ENCODE measurements around the gene ELP4. TPM values are rescaled to one million over a fixed set of nuclear protein-coding genes. Genes with fewer than 3 reads are reported as not detected.
"Not testable (repeated sequence)": the region's sequence is repeated elsewhere in the genome, so short reads cannot be mapped to it uniquely, and the experiment has no call there.

Gene ELP4
- total and polyA plus RNA-seq, 9 donors = 12.0 to 18.8 (median 15.3) TPM

- Histone ChIP-seq H3K4me1 (ENCODE audit: control insufficient read depth, insufficient read depth, low read length) (no peaks in the 10 kb centered on the region), H3K27ac (ENCODE audit: low read length) (no peak overlapping the region), H3K4me3 (ENCODE audit: low read length) (no peak overlapping the region), H3K27me3 (ENCODE audit: control insufficient read depth, insufficient read depth, low read length) (no peaks in the 10 kb centered on the region), H3K9me3 (replicated peaks; ENCODE audit: control insufficient read depth, low read depth, low read length) (no peaks in the 10 kb centered on the region), H3K36me3 (ENCODE audit: control insufficient read depth, insufficient read depth, low read length) (no peaks in the 10 kb centered on the region)
- peak; percentile 40 for DNase-seq
- WGBS (ENCODE audit: insufficient coverage) = no CpG with 5 or more reads among the region's 1 CpG
Observed at GRCh38 chr11:31487848-31488247, 21.7 kb upstream of the ELP4 start.

DNA sequence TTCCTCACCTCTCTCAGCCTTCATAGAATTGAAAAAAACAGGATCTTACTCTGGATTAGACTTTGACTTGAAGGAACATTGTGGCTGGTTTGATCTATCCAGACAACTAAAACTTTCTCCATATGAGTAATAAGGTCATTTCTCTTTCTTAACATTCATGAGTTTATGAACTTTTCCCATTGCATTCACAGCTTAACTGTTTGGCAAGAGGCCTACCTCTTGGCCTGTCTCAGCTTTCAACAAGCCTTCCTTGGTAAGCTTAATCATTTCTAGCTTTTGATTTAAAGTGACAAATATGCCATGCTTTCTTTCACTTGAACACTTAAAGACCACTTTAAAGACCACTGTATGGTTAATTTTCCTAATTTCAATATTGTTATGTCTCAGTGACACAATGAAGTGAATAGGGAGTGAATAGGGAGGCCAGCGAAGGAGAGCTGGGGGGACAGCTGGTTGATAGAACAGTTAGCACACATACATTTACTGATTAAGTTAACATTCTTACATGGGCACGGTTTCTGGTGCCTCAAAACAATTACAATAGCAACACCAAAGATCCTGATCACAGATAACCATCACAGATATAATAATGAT lies 17.1 kb upstream of the ELP4 start:
- Histone ChIP-seq H3K27ac (ENCODE audit: low read length) (no peak overlapping the region), H3K4me1 (ENCODE audit: control insufficient read depth, insufficient read depth, low read length) (no peaks in the 10 kb centered on the region), H3K36me3 (ENCODE audit: control insufficient read depth, insufficient read depth, low read length) (no peaks in the 10 kb centered on the region), H3K4me3 (ENCODE audit: low read length) (no peak overlapping the region), H3K9me3 (replicated peaks; ENCODE audit: control insufficient read depth, low read depth, low read length) (no peaks in the 10 kb centered on the region), H3K27me3 (ENCODE audit: control insufficient read depth, insufficient read depth, low read length) (no peaks in the 10 kb centered on the region)
- DNase-seq = peak; percentile 7
- WGBS (ENCODE audit: insufficient coverage) = no CpG with 5 or more reads among the region's 2 CpGs

- Histone ChIP-seq H3K9me3 (replicated peaks; ENCODE audit: control insufficient read depth, low read depth, low read length) (no peaks in the 10 kb centered on the region), H3K27me3 (ENCODE audit: control insufficient read depth, insufficient read depth, low read length) (no peaks in the 10 kb centered on the region), H3K4me3 (ENCODE audit: low read length) (no peak overlapping the region), H3K4me1 (ENCODE audit: control insufficient read depth, insufficient read depth, low read length) (no peaks in the 10 kb centered on the region), H3K36me3 (ENCODE audit: control insufficient read depth, insufficient read depth, low read length) (no peaks in the 10 kb centered on the region), H3K27ac (ENCODE audit: low read length) (no peak overlapping the region)
- 100% methylated on average over 1 of the region's 4 CpGs for whole genome bisulfite sequencing (ENCODE audit: insufficient coverage)
- no peak for DNase-seq
Observed at GRCh38 chr11:31493235-31493634, 16.3 kb upstream of the ELP4 start.

DNA sequence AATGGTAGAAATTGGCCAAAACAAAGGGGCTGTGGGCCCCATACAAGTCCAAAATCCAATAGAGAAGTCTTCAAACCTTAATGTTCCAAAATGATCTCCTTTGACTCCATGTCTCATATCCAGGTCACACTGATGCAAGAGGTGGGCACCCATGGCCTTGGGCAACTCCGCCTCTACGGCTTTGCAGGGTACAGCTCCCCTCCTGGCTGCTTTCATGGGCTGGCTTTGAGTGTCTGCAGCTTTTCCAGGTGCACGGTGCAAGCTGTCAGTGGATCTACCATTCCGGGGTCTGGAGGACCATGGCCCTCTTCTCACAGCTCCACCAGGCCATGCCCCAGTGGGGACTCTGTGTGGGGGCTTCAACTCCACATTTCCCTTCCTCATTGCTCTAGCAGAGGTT lies 15.8 kb upstream of the ELP4 start:
- not testable (repeated sequence) for H3K4me3 ChIP-seq (ENCODE audit: low read length); H3K36me3 ChIP-seq (ENCODE audit: control insufficient read depth, insufficient read depth, low read length); H3K4me1 ChIP-seq (ENCODE audit: control insufficient read depth, insufficient read depth, low read length); DNase-seq; H3K9me3 ChIP-seq (replicated peaks; ENCODE audit: control insufficient read depth, low read depth, low read length); H3K27me3 ChIP-seq (ENCODE audit: control insufficient read depth, insufficient read depth, low read length); H3K27ac ChIP-seq (ENCODE audit: low read length)
- 100% methylated on average over 4 of the region's 4 CpGs for WGBS (ENCODE audit: insufficient coverage)

DNA sequence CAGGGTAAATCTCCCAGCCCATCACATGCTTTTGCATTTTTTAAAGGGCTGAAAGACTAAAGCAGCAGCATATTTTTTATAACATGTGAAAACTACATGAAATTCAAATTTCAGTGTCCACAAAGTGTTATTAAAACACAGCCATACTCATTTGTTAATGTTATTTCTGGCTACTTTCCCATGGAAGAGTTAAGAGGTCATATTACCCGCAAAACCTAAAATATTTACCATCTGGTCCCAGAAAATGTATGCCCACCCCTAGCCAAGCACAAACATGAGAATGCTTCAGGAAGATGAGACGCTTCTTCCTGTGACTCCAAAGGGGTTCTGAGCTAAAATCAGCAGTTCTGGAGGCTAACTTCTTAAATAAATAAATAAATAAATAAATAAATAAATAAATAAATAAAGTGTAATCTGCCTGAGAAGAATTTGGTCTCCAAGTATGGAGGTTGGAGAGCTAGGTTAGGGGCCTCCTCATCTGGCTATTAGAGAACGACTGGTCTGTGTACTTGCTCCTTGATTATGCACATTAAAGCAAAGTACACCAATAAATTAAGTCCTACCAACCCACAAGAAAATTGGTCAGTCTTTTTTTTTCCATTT lies 9.9 kb upstream of the ELP4 start:
- Histone ChIP-seq H3K9me3 (replicated peaks; ENCODE audit: control insufficient read depth, low read depth, low read length) (no peaks in the 10 kb centered on the region), H3K4me3 (ENCODE audit: low read length) (no peak overlapping the region), H3K36me3 (ENCODE audit: control insufficient read depth, insufficient read depth, low read length) (no peaks in the 10 kb centered on the region), H3K4me1 (ENCODE audit: control insufficient read depth, insufficient read depth, low read length) (no peaks in the 10 kb centered on the region), H3K27me3 (ENCODE audit: control insufficient read depth, insufficient read depth, low read length) (no peaks in the 10 kb centered on the region), H3K27ac (ENCODE audit: low read length) (no peak overlapping the region)
- whole genome bisulfite sequencing (ENCODE audit: insufficient coverage) = no CpG with 5 or more reads among the region's 3 CpGs
- no peak for DNase-seq

DNA sequence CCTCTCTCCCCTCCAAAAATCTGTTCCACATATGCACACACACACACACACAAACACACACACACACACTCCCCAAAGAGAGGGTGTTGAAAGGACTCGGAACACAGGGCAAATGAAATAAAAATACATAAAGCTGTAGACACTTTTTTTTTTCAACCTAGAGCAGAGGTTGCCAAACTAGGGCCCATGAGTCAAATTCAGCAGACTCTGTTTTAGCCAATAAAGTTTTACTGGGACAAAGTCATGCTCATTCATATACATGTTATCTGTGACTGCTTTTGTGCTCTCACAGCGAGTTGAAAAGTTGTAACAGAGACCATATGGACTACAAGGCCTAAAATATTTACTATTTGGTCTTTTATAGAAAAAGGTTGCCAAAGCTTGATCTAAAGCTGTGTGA lies 9.0 kb upstream of the ELP4 start:
- H3K27me3 ChIP-seq (ENCODE audit: control insufficient read depth, insufficient read depth, low read length) = no peaks in the 10 kb centered on the region
- H3K4me3 ChIP-seq (ENCODE audit: low read length) = no peak overlapping the region
- H3K27ac ChIP-seq (ENCODE audit: low read length) = no peak overlapping the region
- H3K36me3 ChIP-seq (ENCODE audit: control insufficient read depth, insufficient read depth, low read length) = peaks cover 3% of the 10 kb centered on the region
- H3K4me1 ChIP-seq (ENCODE audit: control insufficient read depth, insufficient read depth, low read length) = no peaks in the 10 kb centered on the region
- DNase-seq = no peak
- no CpG with 5 or more reads among the region's 2 CpGs for WGBS (ENCODE audit: insufficient coverage)
- H3K9me3 ChIP-seq (replicated peaks; ENCODE audit: control insufficient read depth, low read depth, low read length) = no peaks in the 10 kb centered on the region

GRCh38 chr11:31509051-31509428 lies 527 bp upstream of the ELP4 start:
- 0% methylated on average over 1 of the region's 8 CpGs for WGBS (ENCODE audit: insufficient coverage)
- H3K27ac ChIP-seq (ENCODE audit: low read length) = peak overlapping the region; percentile 62
- no peaks in the 10 kb centered on the region for H3K4me1 ChIP-seq (ENCODE audit: control insufficient read depth, insufficient read depth, low read length)
- H3K27me3 ChIP-seq (ENCODE audit: control insufficient read depth, insufficient read depth, low read length) = no peaks in the 10 kb centered on the region
- H3K9me3 ChIP-seq (replicated peaks; ENCODE audit: control insufficient read depth, low read depth, low read length) = no peaks in the 10 kb centered on the region
- H3K4me3 ChIP-seq (ENCODE audit: low read length) = peak overlapping the region; percentile 73
- DNase-seq = no peak
- H3K36me3 ChIP-seq (ENCODE audit: control insufficient read depth, insufficient read depth, low read length) = peaks cover 3% of the 10 kb centered on the region

- H3K36me3 ChIP-seq (ENCODE audit: control insufficient read depth, insufficient read depth, low read length) = no peaks in the 10 kb centered on the region
- no peaks in the 10 kb centered on the region for H3K27me3 ChIP-seq (ENCODE audit: control insufficient read depth, insufficient read depth, low read length)
- no peak overlapping the region for H3K27ac ChIP-seq (ENCODE audit: low read length)
- WGBS (ENCODE audit: insufficient coverage) = 100% methylated on average over 1 of the region's 6 CpGs
- DNase-seq = no peak
- no peaks in the 10 kb centered on the region for H3K9me3 ChIP-seq (replicated peaks; ENCODE audit: control insufficient read depth, low read depth, low read length)
- no peaks in the 10 kb centered on the region for H3K4me1 ChIP-seq (ENCODE audit: control insufficient read depth, insufficient read depth, low read length)
- no peak overlapping the region for H3K4me3 ChIP-seq (ENCODE audit: low read length)
Observed at GRCh38 chr11:31512117-31512516, 2.5 kb downstream of the ELP4 start.

DNA sequence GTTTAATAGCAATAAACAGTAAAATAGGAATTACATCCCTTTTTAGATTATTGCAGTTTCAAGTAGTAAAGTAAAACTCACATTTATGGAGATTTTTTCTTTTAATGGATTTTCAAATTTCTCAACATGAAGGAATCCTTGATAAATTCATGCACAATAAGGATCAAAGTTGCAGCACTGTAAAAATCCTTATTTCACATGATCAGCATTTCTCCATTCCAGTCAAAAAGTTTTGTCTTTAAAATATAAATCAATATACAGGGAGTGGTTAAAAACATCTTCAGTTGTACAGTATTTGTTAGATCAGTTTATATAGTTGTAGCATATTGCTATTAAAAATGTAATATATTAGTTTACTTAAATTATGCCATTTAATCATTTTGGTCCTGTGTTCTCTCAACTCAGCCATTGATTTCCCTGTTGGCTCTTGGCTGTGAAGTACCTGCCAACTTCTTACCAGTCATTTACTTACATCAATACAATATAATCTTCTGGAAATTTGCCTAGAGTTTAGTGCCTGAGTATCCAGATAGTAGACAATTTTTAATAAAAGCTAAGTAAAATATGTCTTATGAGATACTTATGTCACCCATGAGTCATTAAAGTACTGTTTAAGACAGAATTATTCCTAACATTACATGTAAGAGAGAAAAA lies 12.1 kb downstream of the ELP4 start:
- Histone ChIP-seq H3K4me3 (ENCODE audit: low read length) (no peak overlapping the region), H3K9me3 (replicated peaks; ENCODE audit: control insufficient read depth, low read depth, low read length) (no peaks in the 10 kb centered on the region), H3K27me3 (ENCODE audit: control insufficient read depth, insufficient read depth, low read length) (no peaks in the 10 kb centered on the region), H3K36me3 (ENCODE audit: control insufficient read depth, insufficient read depth, low read length) (no peaks in the 10 kb centered on the region), H3K27ac (ENCODE audit: low read length) (no peak overlapping the region), H3K4me1 (ENCODE audit: control insufficient read depth, insufficient read depth, low read length) (no peaks in the 10 kb centered on the region)
- no peak for DNase-seq

DNA sequence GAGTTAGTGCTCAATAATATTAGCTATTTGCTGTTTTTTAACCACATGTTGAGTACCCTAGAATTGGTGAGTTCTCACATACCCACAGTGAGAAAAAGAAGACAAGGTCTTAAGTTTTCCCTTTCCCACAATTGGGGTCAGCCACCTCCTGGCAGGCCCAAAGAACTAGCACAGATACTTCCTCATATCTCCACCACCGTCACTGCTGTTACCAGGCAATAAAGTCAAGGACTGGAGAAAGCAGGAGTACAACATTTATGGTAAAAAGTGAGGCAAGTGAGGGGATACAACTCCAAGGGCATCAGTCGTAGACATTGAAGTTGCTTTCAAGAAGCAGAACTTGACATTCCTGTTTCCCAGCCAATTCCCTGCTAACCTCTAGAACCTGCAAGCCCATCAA lies 19.6 kb downstream of the ELP4 start:
- Histone ChIP-seq H3K27me3 (ENCODE audit: control insufficient read depth, insufficient read depth, low read length) (no peaks in the 10 kb centered on the region), H3K4me1 (ENCODE audit: control insufficient read depth, insufficient read depth, low read length) (no peaks in the 10 kb centered on the region), H3K9me3 (replicated peaks; ENCODE audit: control insufficient read depth, low read depth, low read length) (no peaks in the 10 kb centered on the region), H3K27ac (ENCODE audit: low read length) (no peak overlapping the region), H3K36me3 (ENCODE audit: control insufficient read depth, insufficient read depth, low read length) (no peaks in the 10 kb centered on the region), H3K4me3 (ENCODE audit: low read length) (no peak overlapping the region)
- WGBS (ENCODE audit: insufficient coverage) = no CpG with 5 or more reads among the region's 2 CpGs
- DNase-seq = no peak

All from muscle of leg (tissue), 11 donors.